ENCODE data around the gene ZNF823. TPM values are rescaled to one million over a fixed set of nuclear protein-coding genes. Genes with fewer than 3 reads are reported as not detected.

ZNF823 gene
- polyA plus RNA-seq, 1 of the 3 experiments (the other 2 are of a cell fraction) = 1.5 TPM

GRCh38 chr19:11781295-11782057 is 42.7 kb upstream of the ZNF823 start:
- Histone ChIP-seq H2AFZ (ENCODE audit: low read depth) (no peak overlapping the region), H3K4me1 (ENCODE audit: control insufficient read depth in 1 of 2, insufficient read depth in 2 of 2, low read depth in 1 of 2, low read length in 1 of 2) (no peaks in the 10 kb centered on the region), H4K20me1 (ENCODE audit: insufficient read depth) (no peaks in the 10 kb centered on the region), H3K9me3 (peaks cover 49% of the 10 kb centered on the region), H3F3A (replicated peaks; ENCODE audit: insufficient read depth) (peaks cover 3% of the 10 kb centered on the region), H3K79me2 (ENCODE audit: insufficient read depth) (no peaks in the 10 kb centered on the region; the same call in 1 of the 2 replicates), H3K4me2 (no peak overlapping the region), H3K27ac (ENCODE audit: low read depth in 2 of 2, low read length in 1 of 2) (no peak overlapping the region), H3K9me2 (no peaks in the 10 kb centered on the region), H3K27me3 (ENCODE audit: insufficient read depth) (no peaks in the 10 kb centered on the region), H3K4me3 (ENCODE audit: low read depth in 2 of 2, low read length in 1 of 2) (no peak overlapping the region; a peak in 1 of 4 replicates), H3K9ac (no peak overlapping the region), H3K36me3 (replicated peaks in 1 of 2; ENCODE audit: control insufficient read depth in 1 of 2, insufficient read depth in 2 of 2, low read length in 1 of 2) (peaks cover 41 to 73% of the 10 kb centered on the region in 2 experiments)
- CTCF ChIA-PET = interaction anchor here (0.8 to 1.4 kb wide), 2 partner anchors 16 to 359 kb away, joined by 3 to 4 read pairs; partner anchors contain the start of genes ZNF20 and ZNF491
- WGBS (ENCODE audit: low lambda C conversion rate) = 83% methylated on average over 5 of the region's 5 CpGs
- POLR2A ChIA-PET = no interaction called here
- TF ChIP-seq USF1 (IDR thresholded peaks at IDR 0.05; ENCODE audit: borderline replicate concordance, low read depth) = no peak
- TF ChIP-seq ZBTB33 (IDR thresholded peaks at IDR 0.05; ENCODE audit: borderline replicate concordance, low read depth) = no peak
- TF ChIP-seq RFX5 (IDR thresholded peaks at IDR 0.05; ENCODE audit: low read length) = no peak
- no peak for TF ChIP-seq GATA2 (CRISPR knock-in tag; IDR thresholded peaks at IDR 0.05)
- TF ChIP-seq NRF1 (IDR thresholded peaks at IDR 0.05; ENCODE audit: low read depth, low read length) = no peak
- no peak for TF ChIP-seq JUND (IDR thresholded peaks at IDR 0.05)
- TF ChIP-seq SIN3A (IDR thresholded peaks at IDR 0.05; ENCODE audit: borderline replicate concordance, low read depth, low read length) = no peak
- no peak for TF ChIP-seq FOXM1 (IDR thresholded peaks at IDR 0.05; ENCODE audit: low read depth)
- no peak for TF ChIP-seq RCOR1 (IDR thresholded peaks at IDR 0.05; ENCODE audit: low read length)
- no peak for TF ChIP-seq EZH2phosphoT487 (IDR thresholded peaks at IDR 0.05; ENCODE audit: borderline replicate concordance, low read depth)
- no peak for TF ChIP-seq RAD21 (IDR thresholded peaks at IDR 0.05; ENCODE audit: low read length)
- no peak for TF ChIP-seq FOXJ3 (CRISPR knock-in tag; IDR thresholded peaks at IDR 0.05)
- no peak for TF ChIP-seq FOSL2 (IDR thresholded peaks at IDR 0.05; ENCODE audit: borderline replicate concordance, low read depth)
- no peak for TF ChIP-seq SMC3 (IDR thresholded peaks at IDR 0.05; ENCODE audit: low read depth, low read length)
- no peak for TF ChIP-seq NFIC (IDR thresholded peaks at IDR 0.05; ENCODE audit: borderline replicate concordance)
- no peak for TF ChIP-seq YY1 (IDR thresholded peaks at IDR 0.05; ENCODE audit: low read depth)
- TF ChIP-seq PBX3 (IDR thresholded peaks at IDR 0.05) = no peak
- DNase-seq = no peak
